Fibroblast of villous mesenchyme (primary cell): Measurements from ENCODE around the gene MFGE8. TPM values are rescaled to one million over a fixed set of nuclear protein-coding genes. Genes with fewer than 3 reads are reported as not detected.

Experiments
- DNase-seq: peaks from one replicate; pipeline ENCODE4 v3.0.0-alpha.2; 2010; ENCODE audit warnings: low read depth
- H3K4me3 ChIP-seq: 2 replicates; pipeline ENCODE4 v1.5.1; 2011; ENCODE audit warnings: low read depth, mild to moderate bottlenecking, low read length
- CTCF ChIP-seq: IDR thresholded peaks from 2 replicates; pipeline ENCODE4 v1.5.1; 2012; ENCODE audit warnings: low read depth, mild to moderate bottlenecking, low read length; ENCODE audit not compliant: insufficient read depth
- total RNA-seq: library from RNA; depleted of rRNA; stranded (reverse); fragments of >200 nt; gene quantifications from 2 replicates; pipeline ENCODE4 v1.2.3, GENCODE V29; 2012

MFGE8 gene
- 158 and 168 TPM in 2 replicates for total RNA-seq

GRCh38 chr15:88913017-88913849, at the start of gene MFGE8:
TSS of gene MFGE8 (minus strand) at chr15:88913379. CDS start at chr15:88913319, 60 bp downstream.
- peak; percentile 15 for TF ChIP-seq CTCF
- peak within 1 kb of the TSS; percentile 89 for H3K4me3 ChIP-seq
- peak; percentile 79 for DNase-seq

GRCh38 chr15:88959445-88959844, 46.3 kb upstream of the MFGE8 start:
- no peak for DNase-seq
- no peak overlapping the region for H3K4me3 ChIP-seq
- no peak for TF ChIP-seq CTCF

- no peak for TF ChIP-seq CTCF
- H3K4me3 ChIP-seq, result no peak overlapping the region
- DNase-seq, result no peak
Measured at GRCh38 chr15:88956906-88957305, 43.7 kb upstream of the MFGE8 start.

- TF ChIP-seq CTCF, result no peak
- H3K4me3 ChIP-seq, result no peak overlapping the region
- DNase-seq, result no peak
Measured at GRCh38 chr15:88956263-88956662, 43.1 kb upstream of the MFGE8 start.

GRCh38 chr15:88954431-88955277, 41.5 kb upstream of the MFGE8 start:
- TF ChIP-seq CTCF, result no peak
- no peak overlapping the region for H3K4me3 ChIP-seq
- DNase-seq, result peak; percentile 25

- no peak overlapping the region for H3K4me3 ChIP-seq
- no peak for TF ChIP-seq CTCF
- no peak for DNase-seq
Measured at GRCh38 chr15:88950600-88951160, 37.5 kb upstream of the MFGE8 start.
